Activated naive CD8-positive, alpha-beta T cell treated with anti-CD3 and anti-CD28 coated beads, Interleukin-2, amount 10 ng/mL, durations not matched to agents 7 days and 5 days (primary cell): ENCODE results near the gene EGR4. TPM values are rescaled to one million over a fixed set of nuclear protein-coding genes. Genes with fewer than 3 reads are reported as not detected.

Experiments
- ATAC-seq: fragments of 150-1000 bp; cut with Tn5 transposase; one replicate; pipeline ENCODE4 v1.10.0; 2021; ENCODE audit warnings: low read depth, moderate library complexity
- POLR2A ChIA-PET: fragments of 350-600 bp; sonication (Branson Sonifier 250); formaldehyde crosslinking; loops from one replicate; lab custom pipeline; 2021; ENCODE audit warnings: antibody characterized with exemption; lab: Charles Lee
- DNase-seq: peaks from one replicate; pipeline ENCODE4 v3.0.0; 2021
- H3K27ac Mint-ChIP-seq: one replicate; pipeline ENCODE4 v1.8.0; 2022; ENCODE audit warnings: mild to moderate bottlenecking, mixed read lengths
- H3K27me3 Mint-ChIP-seq: one replicate; pipeline ENCODE4 v1.8.0; 2022; ENCODE audit warnings: mild to moderate bottlenecking, moderate library complexity, mixed read lengths
- H3K36me3 Mint-ChIP-seq: one replicate; pipeline ENCODE4 v1.8.0; 2021; ENCODE audit warnings: mild to moderate bottlenecking, mixed read lengths
- H3K4me1 Mint-ChIP-seq: one replicate; pipeline ENCODE4 v1.8.0; 2021; ENCODE audit warnings: mixed read lengths
- H3K4me3 Mint-ChIP-seq: one replicate; pipeline ENCODE4 v1.8.0; 2022; ENCODE audit warnings: mild to moderate bottlenecking, moderate library complexity, mixed read lengths
- H3K9me3 Mint-ChIP-seq: one replicate; pipeline ENCODE4 v1.8.0; 2021; ENCODE audit warnings: mixed read lengths
- total RNA-seq, 2 experiments: library from RNA; stranded (reverse); gene quantifications; one replicate each; pipeline ENCODE4 v1.2.3, GENCODE V29; 2021

The EGR4 gene
- total RNA-seq, 2 experiments from 2014 or later, result not detected

- ATAC-seq (peak; percentile 80), DNase-seq (peak; percentile 85)
- Mint-ChIP-seq H3K36me3 (peaks cover 6% of the 10 kb centered on the region), H3K27me3 (peaks cover 10% of the 10 kb centered on the region), H3K4me3 (peak within 1 kb of the TSS; percentile 86), H3K9me3 (no peaks in the 10 kb centered on the region), H3K4me1 (peaks cover 35% of the 10 kb centered on the region), H3K27ac (peak within 1 kb of the TSS; percentile 81)
- POLR2A ChIA-PET, result interaction anchor here (1.0 to 2.0 kb wide), 7 partner anchors 9 to 101 kb away, joined by 3 to 18 read pairs (median 7); partner anchors contain the start of genes ALMS1, CCT7, EGR4 and PRADC1
Measured at GRCh38 chr2:73284296-73285158, 8.8 kb downstream of the EGR4 start, which contains the start of gene FBXO41. Gene FBXO41 (minus strand): TSS chr2:73284478. CDS start chr2:73269630, 14,848 bp downstream.

- Mint-ChIP-seq H3K4me1 (peaks cover 43% of the 10 kb centered on the region), H3K36me3 (peaks cover 14% of the 10 kb centered on the region), H3K9me3 (no peaks in the 10 kb centered on the region), H3K27ac (peak overlapping the region; percentile 80), H3K4me3 (peak overlapping the region; percentile 86), H3K27me3 (peaks cover 5% of the 10 kb centered on the region)
- ATAC-seq, result peak; percentile 6
- peak; percentile 53 for DNase-seq
- POLR2A ChIA-PET, result interaction anchor here (1.0 to 2.0 kb wide), 6 partner anchors 9 to 102 kb away, joined by 3 to 18 read pairs (median 6); partner anchors contain the start of genes ALMS1, CCT7, EGR4 and PRADC1
Measured at GRCh38 chr2:73283545-73284295, 9.6 kb downstream of the EGR4 start.

- Mint-ChIP-seq H3K27me3 (no peaks in the 10 kb centered on the region), H3K36me3 (peaks cover 16% of the 10 kb centered on the region), H3K9me3 (no peaks in the 10 kb centered on the region), H3K4me1 (peaks cover 39% of the 10 kb centered on the region), H3K4me3 (peak overlapping the region; percentile 86), H3K27ac (peak overlapping the region; percentile 80)
- ATAC-seq (no peak), DNase-seq (no peak)
- POLR2A ChIA-PET, result no interaction called here
Measured at GRCh38 chr2:73282924-73283544, 10.3 kb downstream of the EGR4 start.

- Mint-ChIP-seq H3K27me3 (no peaks in the 10 kb centered on the region), H3K4me3 (no peak overlapping the region), H3K4me1 (peaks cover 40% of the 10 kb centered on the region), H3K9me3 (no peaks in the 10 kb centered on the region), H3K27ac (no peak overlapping the region), H3K36me3 (peaks cover 22% of the 10 kb centered on the region)
- ATAC-seq (no peak), DNase-seq (no peak)
- POLR2A ChIA-PET, result interaction anchor here (2.3 kb wide), 1 partner anchor 9 kb away, joined by 5 read pairs; no protein-coding TSS in a partner anchor
Measured at GRCh38 chr2:73281244-73281643, 12.1 kb downstream of the EGR4 start.

GRCh38 chr2:73279852-73280251, 13.5 kb downstream of the EGR4 start:
- H3K4me1 Mint-ChIP-seq, result peaks cover 27% of the 10 kb centered on the region
- POLR2A ChIA-PET, result interaction anchor here (2.3 kb wide), 1 partner anchor 8 kb away, joined by 5 read pairs; no protein-coding TSS in a partner anchor
- no peak overlapping the region for H3K4me3 Mint-ChIP-seq
- no peaks in the 10 kb centered on the region for H3K9me3 Mint-ChIP-seq
- ATAC-seq, result no peak
- no peaks in the 10 kb centered on the region for H3K27me3 Mint-ChIP-seq
- no peak for DNase-seq
- no peak overlapping the region for H3K27ac Mint-ChIP-seq
- H3K36me3 Mint-ChIP-seq, result peaks cover 24% of the 10 kb centered on the region

GRCh38 chr2:73272270-73272669, 21.1 kb downstream of the EGR4 start:
- no peak overlapping the region for H3K27ac Mint-ChIP-seq
- DNase-seq (no peak), ATAC-seq (no peak)
- H3K4me1 Mint-ChIP-seq, result peaks cover 16% of the 10 kb centered on the region
- POLR2A ChIA-PET, result interaction anchor here (1.2 to 1.5 kb wide), 3 partner anchors 9 to 38 kb away, joined by 3 to 5 read pairs (median 5); partner anchors contain the start of genes CCT7 and FBXO41
- no peaks in the 10 kb centered on the region for H3K27me3 Mint-ChIP-seq
- no peak overlapping the region for H3K4me3 Mint-ChIP-seq
- H3K9me3 Mint-ChIP-seq, result no peaks in the 10 kb centered on the region
- H3K36me3 Mint-ChIP-seq, result peaks cover 15% of the 10 kb centered on the region

- Mint-ChIP-seq H3K4me3 (peak overlapping the region; percentile 65), H3K27me3 (no peaks in the 10 kb centered on the region), H3K4me1 (peaks cover 20% of the 10 kb centered on the region), H3K27ac (peak overlapping the region; percentile 64), H3K9me3 (no peaks in the 10 kb centered on the region), H3K36me3 (peaks cover 16% of the 10 kb centered on the region)
- no peak for DNase-seq
- POLR2A ChIA-PET, result no interaction called here
- no peak for ATAC-seq
Measured at GRCh38 chr2:73269686-73270465, 23.5 kb downstream of the EGR4 start.

GRCh38 chr2:73268830-73269685, 24.3 kb downstream of the EGR4 start:
- H3K4me1 Mint-ChIP-seq, result peaks cover 20% of the 10 kb centered on the region
- peaks cover 16% of the 10 kb centered on the region for H3K36me3 Mint-ChIP-seq
- H3K4me3 Mint-ChIP-seq, result peak overlapping the region; percentile 54
- no peak overlapping the region for H3K27ac Mint-ChIP-seq
- POLR2A ChIA-PET, result interaction anchor here (1.0 to 1.4 kb wide), 3 partner anchors 18 to 35 kb away, joined by 3 to 4 read pairs (median 3); partner anchors contain the start of gene CCT7
- no peaks in the 10 kb centered on the region for H3K9me3 Mint-ChIP-seq
- ATAC-seq (peak; percentile 95), DNase-seq (peak; percentile 84)
- H3K27me3 Mint-ChIP-seq, result no peaks in the 10 kb centered on the region

GRCh38 chr2:73268366-73268829, 24.9 kb downstream of the EGR4 start:
- DNase-seq (no peak), ATAC-seq (no peak)
- H3K4me3 Mint-ChIP-seq, result peak overlapping the region; percentile 56
- H3K36me3 Mint-ChIP-seq, result peaks cover 15% of the 10 kb centered on the region
- no peaks in the 10 kb centered on the region for H3K9me3 Mint-ChIP-seq
- POLR2A ChIA-PET, result interaction anchor here (1.0 to 1.4 kb wide), 3 partner anchors 17 to 35 kb away, joined by 3 to 4 read pairs (median 3); partner anchors contain the start of gene CCT7
- H3K4me1 Mint-ChIP-seq, result peaks cover 20% of the 10 kb centered on the region
- no peaks in the 10 kb centered on the region for H3K27me3 Mint-ChIP-seq
- H3K27ac Mint-ChIP-seq, result peak overlapping the region; percentile 35

- H3K36me3 Mint-ChIP-seq, result peaks cover 17% of the 10 kb centered on the region
- POLR2A ChIA-PET, result no interaction called here
- DNase-seq, result no peak
Measured at GRCh38 chr2:73267008-73267407, 26.3 kb downstream of the EGR4 start.

GRCh38 chr2:73266061-73266901, 27.1 kb downstream of the EGR4 start:
- Mint-ChIP-seq H3K27ac (no peak overlapping the region), H3K4me3 (no peak overlapping the region), H3K27me3 (no peaks in the 10 kb centered on the region), H3K9me3 (no peaks in the 10 kb centered on the region), H3K36me3 (peaks cover 19% of the 10 kb centered on the region), H3K4me1 (peaks cover 20% of the 10 kb centered on the region)
- ATAC-seq (no peak), DNase-seq (no peak)
- POLR2A ChIA-PET, result no interaction called here

More at GRCh38 chr2:73267008-73267407, 26.3 kb downstream of the EGR4 start:
- Mint-ChIP-seq H3K4me3 (no peak overlapping the region), H3K9me3 (no peaks in the 10 kb centered on the region), H3K27me3 (no peaks in the 10 kb centered on the region), H3K27ac (no peak overlapping the region), H3K4me1 (peaks cover 20% of the 10 kb centered on the region)
- ATAC-seq, result no peak
